ENCODE data around the gene FBXO17.
"Not testable (repeated sequence)": the region's sequence is repeated elsewhere in the genome, so short reads cannot be mapped to it uniquely, and the experiment has no call there.

Gene FBXO17

GRCh38 chr19:39009001-39009400 lies 33.5 kb upstream of the FBXO17 start:
- no peak for DNase-seq (ENCODE audit: low read depth)
- no peak for TF ChIP-seq CTCF (IDR thresholded peaks at IDR 0.05; ENCODE audit: insufficient read depth, low read depth, low read length, missing control alignments)
- no peak overlapping the region for H3K4me3 ChIP-seq (ENCODE audit: low read depth, low read length)

- TF ChIP-seq CTCF (IDR thresholded peaks at IDR 0.05; ENCODE audit: insufficient read depth, low read depth, low read length, missing control alignments), result no peak
- DNase-seq (ENCODE audit: low read depth), result no peak
- no peak overlapping the region for H3K4me3 ChIP-seq (ENCODE audit: low read depth, low read length)
Measured at GRCh38 chr19:39008137-39008536, 32.6 kb upstream of the FBXO17 start.

- TF ChIP-seq CTCF (IDR thresholded peaks at IDR 0.05; ENCODE audit: insufficient read depth, low read depth, low read length, missing control alignments), result no peak
- H3K4me3 ChIP-seq (ENCODE audit: low read depth, low read length), result no peak overlapping the region
- DNase-seq (ENCODE audit: low read depth), result no peak
Measured at GRCh38 chr19:39007096-39007495, 31.6 kb upstream of the FBXO17 start.

- no peak for DNase-seq (ENCODE audit: low read depth)
- H3K4me3 ChIP-seq (ENCODE audit: low read depth, low read length), result no peak overlapping the region
- TF ChIP-seq CTCF (IDR thresholded peaks at IDR 0.05; ENCODE audit: insufficient read depth, low read depth, low read length, missing control alignments), result no peak
Measured at GRCh38 chr19:39004403-39004802, 28.9 kb upstream of the FBXO17 start.

- TF ChIP-seq CTCF (IDR thresholded peaks at IDR 0.05; ENCODE audit: insufficient read depth, low read depth, low read length, missing control alignments), result no peak
- no peak overlapping the region for H3K4me3 ChIP-seq (ENCODE audit: low read depth, low read length)
- DNase-seq (ENCODE audit: low read depth), result no peak
Measured at GRCh38 chr19:39003796-39004195, 28.3 kb upstream of the FBXO17 start.

- no peak for TF ChIP-seq CTCF (IDR thresholded peaks at IDR 0.05; ENCODE audit: insufficient read depth, low read depth, low read length, missing control alignments)
- no peak overlapping the region for H3K4me3 ChIP-seq (ENCODE audit: low read depth, low read length)
- no peak for DNase-seq (ENCODE audit: low read depth)
Measured at GRCh38 chr19:39003188-39003587, 27.6 kb upstream of the FBXO17 start.

- TF ChIP-seq CTCF (IDR thresholded peaks at IDR 0.05; ENCODE audit: insufficient read depth, low read depth, low read length, missing control alignments), result no peak
- no peak for DNase-seq (ENCODE audit: low read depth)
- no peak overlapping the region for H3K4me3 ChIP-seq (ENCODE audit: low read depth, low read length)
Measured at GRCh38 chr19:39001041-39001440, 25.5 kb upstream of the FBXO17 start.

- not testable (repeated sequence) for H3K4me3 ChIP-seq (ENCODE audit: low read depth, low read length); DNase-seq (ENCODE audit: low read depth)
Measured at GRCh38 chr19:38997576-38997975, 22.0 kb upstream of the FBXO17 start.
